Measurements from ENCODE around the gene RARS2. TPM values are rescaled to one million over a fixed set of nuclear protein-coding genes. Genes with fewer than 3 reads are reported as not detected.
A peak's percentile ranks its signal among the peaks of the same experiment; 100 is the strongest.

RARS2 gene
- total and polyA plus RNA-seq, 2 of the 8 experiments (the other 6 are each of a cell fraction or from before 2014, with no cell fraction given): 10.2 to 40.5 TPM

DNA sequence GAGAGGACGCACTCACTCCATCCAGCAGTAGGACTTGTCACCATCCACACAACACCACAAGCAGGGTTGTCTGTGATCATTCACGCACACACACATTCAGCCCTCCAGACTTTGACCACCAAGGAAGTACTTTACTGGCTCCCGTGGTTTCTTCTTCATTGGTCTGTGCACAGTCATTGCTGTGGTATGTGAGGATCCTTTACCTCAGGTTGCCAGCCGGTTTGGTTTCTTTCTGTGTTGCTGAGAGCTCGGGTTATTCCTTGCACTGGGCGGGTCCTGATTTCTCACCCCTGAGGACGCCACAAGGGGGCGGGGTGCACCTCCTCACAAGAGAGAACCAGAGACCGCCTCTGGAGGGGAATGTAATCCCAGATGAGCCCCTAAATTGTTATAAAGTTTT, 105.9 kb downstream of the RARS2 start (continued):
- TF ChIP-seq TAF1 (IDR thresholded peaks at IDR 0.05; ENCODE audit: low read depth, low read length): peak; percentile 42; the same call in 1 of the 2 replicates
- peak; percentile 70; the same call in 1 of the 2 replicates for TF ChIP-seq JUN (IDR thresholded peaks at IDR 0.05; ENCODE audit: low read depth, low read length)
- TF ChIP-seq, protein P1, sequence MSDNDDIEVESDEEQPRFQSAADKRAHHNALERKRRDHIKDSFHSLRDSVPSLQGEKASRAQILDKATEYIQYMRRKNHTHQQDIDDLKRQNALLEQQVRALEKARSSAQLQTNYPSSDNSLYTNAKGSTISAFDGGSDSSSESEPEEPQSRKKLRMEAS (IDR thresholded peaks at IDR 0.05): no peak
- no peak for TF ChIP-seq MAFK (IDR thresholded peaks at IDR 0.05; ENCODE audit: low read depth, low read length)
- peak; percentile 10 for TF ChIP-seq ASH2L (IDR thresholded peaks at IDR 0.05; ENCODE audit: low read length)
- TF ChIP-seq TEAD4 (IDR thresholded peaks at IDR 0.05; ENCODE audit: low read depth, low read length): peak; percentile 81
- TF ChIP-seq TAF7 (optimal IDR thresholded peaks at IDR 0.05; ENCODE audit: borderline replicate concordance, low read depth, low read length): no peak
- TF ChIP-seq, protein P2, sequence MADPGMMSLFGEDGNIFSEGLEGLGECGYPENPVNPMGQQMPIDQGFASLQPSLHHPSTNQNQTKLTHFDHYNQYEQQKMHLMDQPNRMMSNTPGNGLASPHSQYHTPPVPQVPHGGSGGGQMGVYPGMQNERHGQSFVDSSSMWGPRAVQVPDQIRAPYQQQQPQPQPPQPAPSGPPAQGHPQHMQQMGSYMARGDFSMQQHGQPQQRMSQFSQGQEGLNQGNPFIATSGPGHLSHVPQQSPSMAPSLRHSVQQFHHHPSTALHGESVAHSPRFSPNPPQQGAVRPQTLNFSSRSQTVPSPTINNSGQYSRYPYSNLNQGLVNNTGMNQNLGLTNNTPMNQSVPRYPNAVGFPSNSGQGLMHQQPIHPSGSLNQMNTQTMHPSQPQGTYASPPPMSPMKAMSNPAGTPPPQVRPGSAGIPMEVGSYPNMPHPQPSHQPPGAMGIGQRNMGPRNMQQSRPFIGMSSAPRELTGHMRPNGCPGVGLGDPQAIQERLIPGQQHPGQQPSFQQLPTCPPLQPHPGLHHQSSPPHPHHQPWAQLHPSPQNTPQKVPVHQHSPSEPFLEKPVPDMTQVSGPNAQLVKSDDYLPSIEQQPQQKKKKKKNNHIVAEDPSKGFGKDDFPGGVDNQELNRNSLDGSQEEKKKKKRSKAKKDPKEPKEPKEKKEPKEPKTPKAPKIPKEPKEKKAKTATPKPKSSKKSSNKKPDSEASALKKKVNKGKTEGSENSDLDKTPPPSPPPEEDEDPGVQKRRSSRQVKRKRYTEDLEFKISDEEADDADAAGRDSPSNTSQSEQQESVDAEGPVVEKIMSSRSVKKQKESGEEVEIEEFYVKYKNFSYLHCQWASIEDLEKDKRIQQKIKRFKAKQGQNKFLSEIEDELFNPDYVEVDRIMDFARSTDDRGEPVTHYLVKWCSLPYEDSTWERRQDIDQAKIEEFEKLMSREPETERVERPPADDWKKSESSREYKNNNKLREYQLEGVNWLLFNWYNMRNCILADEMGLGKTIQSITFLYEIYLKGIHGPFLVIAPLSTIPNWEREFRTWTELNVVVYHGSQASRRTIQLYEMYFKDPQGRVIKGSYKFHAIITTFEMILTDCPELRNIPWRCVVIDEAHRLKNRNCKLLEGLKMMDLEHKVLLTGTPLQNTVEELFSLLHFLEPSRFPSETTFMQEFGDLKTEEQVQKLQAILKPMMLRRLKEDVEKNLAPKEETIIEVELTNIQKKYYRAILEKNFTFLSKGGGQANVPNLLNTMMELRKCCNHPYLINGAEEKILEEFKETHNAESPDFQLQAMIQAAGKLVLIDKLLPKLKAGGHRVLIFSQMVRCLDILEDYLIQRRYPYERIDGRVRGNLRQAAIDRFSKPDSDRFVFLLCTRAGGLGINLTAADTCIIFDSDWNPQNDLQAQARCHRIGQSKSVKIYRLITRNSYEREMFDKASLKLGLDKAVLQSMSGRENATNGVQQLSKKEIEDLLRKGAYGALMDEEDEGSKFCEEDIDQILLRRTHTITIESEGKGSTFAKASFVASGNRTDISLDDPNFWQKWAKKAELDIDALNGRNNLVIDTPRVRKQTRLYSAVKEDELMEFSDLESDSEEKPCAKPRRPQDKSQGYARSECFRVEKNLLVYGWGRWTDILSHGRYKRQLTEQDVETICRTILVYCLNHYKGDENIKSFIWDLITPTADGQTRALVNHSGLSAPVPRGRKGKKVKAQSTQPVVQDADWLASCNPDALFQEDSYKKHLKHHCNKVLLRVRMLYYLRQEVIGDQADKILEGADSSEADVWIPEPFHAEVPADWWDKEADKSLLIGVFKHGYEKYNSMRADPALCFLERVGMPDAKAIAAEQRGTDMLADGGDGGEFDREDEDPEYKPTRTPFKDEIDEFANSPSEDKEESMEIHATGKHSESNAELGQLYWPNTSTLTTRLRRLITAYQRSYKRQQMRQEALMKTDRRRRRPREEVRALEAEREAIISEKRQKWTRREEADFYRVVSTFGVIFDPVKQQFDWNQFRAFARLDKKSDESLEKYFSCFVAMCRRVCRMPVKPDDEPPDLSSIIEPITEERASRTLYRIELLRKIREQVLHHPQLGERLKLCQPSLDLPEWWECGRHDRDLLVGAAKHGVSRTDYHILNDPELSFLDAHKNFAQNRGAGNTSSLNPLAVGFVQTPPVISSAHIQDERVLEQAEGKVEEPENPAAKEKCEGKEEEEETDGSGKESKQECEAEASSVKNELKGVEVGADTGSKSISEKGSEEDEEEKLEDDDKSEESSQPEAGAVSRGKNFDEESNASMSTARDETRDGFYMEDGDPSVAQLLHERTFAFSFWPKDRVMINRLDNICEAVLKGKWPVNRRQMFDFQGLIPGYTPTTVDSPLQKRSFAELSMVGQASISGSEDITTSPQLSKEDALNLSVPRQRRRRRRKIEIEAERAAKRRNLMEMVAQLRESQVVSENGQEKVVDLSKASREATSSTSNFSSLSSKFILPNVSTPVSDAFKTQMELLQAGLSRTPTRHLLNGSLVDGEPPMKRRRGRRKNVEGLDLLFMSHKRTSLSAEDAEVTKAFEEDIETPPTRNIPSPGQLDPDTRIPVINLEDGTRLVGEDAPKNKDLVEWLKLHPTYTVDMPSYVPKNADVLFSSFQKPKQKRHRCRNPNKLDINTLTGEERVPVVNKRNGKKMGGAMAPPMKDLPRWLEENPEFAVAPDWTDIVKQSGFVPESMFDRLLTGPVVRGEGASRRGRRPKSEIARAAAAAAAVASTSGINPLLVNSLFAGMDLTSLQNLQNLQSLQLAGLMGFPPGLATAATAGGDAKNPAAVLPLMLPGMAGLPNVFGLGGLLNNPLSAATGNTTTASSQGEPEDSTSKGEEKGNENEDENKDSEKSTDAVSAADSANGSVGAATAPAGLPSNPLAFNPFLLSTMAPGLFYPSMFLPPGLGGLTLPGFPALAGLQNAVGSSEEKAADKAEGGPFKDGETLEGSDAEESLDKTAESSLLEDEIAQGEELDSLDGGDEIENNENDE (IDR thresholded peaks at IDR 0.05; ENCODE audit: insufficient replicate concordance, low read length): peak; percentile 55
- TF ChIP-seq GTF2F1 (IDR thresholded peaks at IDR 0.05; ENCODE audit: borderline replicate concordance, low read depth, low read length): no peak
- TF ChIP-seq POLR2A (IDR thresholded peaks at IDR 0.05; ENCODE audit: control extremely low read depth in 1 of 2, low read depth in 2 of 2, low read length in 2 of 2): peak in 1 of 2 experiments; percentile 22; a peak in 1 of 3 replicates
- peak; percentile 91 for TF ChIP-seq JUND (IDR thresholded peaks at IDR 0.05; ENCODE audit: low read length)
- no peak for TF ChIP-seq NRF1 (IDR thresholded peaks at IDR 0.05; ENCODE audit: low read depth, low read length)

Data from H1 (cell line).